Esophagus (tissue), 2 donors: ENCODE data around the gene CRIP3. TPM values are rescaled to one million over a fixed set of nuclear protein-coding genes. Genes with fewer than 3 reads are reported as not detected.
"Not testable (repeated sequence)": the region's sequence is repeated elsewhere in the genome, so short reads cannot be mapped to it uniquely, and the experiment has no call there.

Experiments
- H3K27ac ChIP-seq, 2 donors: one replicate each; pipeline ENCODE4 v1.5.1; 2013; ENCODE audit warnings: low read depth in 2 of 2, mild to moderate bottlenecking in 2 of 2, inconsistent platforms in 1 of 2, low read length in 1 of 2, moderate library complexity in 1 of 2
- H3K27me3 ChIP-seq, 2 donors: one replicate each; pipeline ENCODE4 v1.6.1; 2013; ENCODE audit warnings: low read length in 2 of 2, control low read depth in 1 of 2, mild to moderate bottlenecking in 1 of 2; ENCODE audit not compliant: insufficient read depth in 2 of 2, control insufficient read depth in 1 of 2
- H3K36me3 ChIP-seq, 2 donors: one replicate each; pipeline ENCODE4 v1.6.1; 2013; ENCODE audit warnings: low read length in 1 of 2; ENCODE audit not compliant: control insufficient read depth in 2 of 2, insufficient read depth in 2 of 2
- H3K4me1 ChIP-seq, 2 donors: one replicate each; pipeline ENCODE4 v1.6.1; 2013; ENCODE audit warnings: low read length in 1 of 2; ENCODE audit not compliant: control insufficient read depth in 2 of 2, insufficient read depth in 2 of 2
- H3K4me3 ChIP-seq, 2 donors: one replicate each; pipeline ENCODE4 v1.5.1; 2013; ENCODE audit warnings: low read length in 2 of 2, mild to moderate bottlenecking in 2 of 2, low read depth in 1 of 2, moderate library complexity in 1 of 2
- H3K9me3 ChIP-seq, 2 donors: one replicate each; pipeline ENCODE4 v1.6.1; 2013; ENCODE audit warnings: mild to moderate bottlenecking in 2 of 2, low read depth in 1 of 2, low read length in 1 of 2, moderate library complexity in 1 of 2; ENCODE audit not compliant: control insufficient read depth in 2 of 2, insufficient read depth in 1 of 2
- WGBS, 2 donors: extraction: QIAGEN DNeasy Blood & Tissue Kit; methylation state at CpG; one replicate each; pipeline ENCODE4 v1.1.7; 2013; 5-methylcytosine and 5-hydroxymethylcytosine counted together
- polyA plus RNA-seq, 2 donors: library from polyadenylated mRNA; stranded (reverse); fragments of 200-250 nt; gene quantifications; one replicate each; pipeline ENCODE4 v1.2.3, GENCODE V29; 2013
- donor health status: healthy with polysubstance abuse.
- donor health status: Bipolar disorder and iron deficiency.

CRIP3 gene, protein sequence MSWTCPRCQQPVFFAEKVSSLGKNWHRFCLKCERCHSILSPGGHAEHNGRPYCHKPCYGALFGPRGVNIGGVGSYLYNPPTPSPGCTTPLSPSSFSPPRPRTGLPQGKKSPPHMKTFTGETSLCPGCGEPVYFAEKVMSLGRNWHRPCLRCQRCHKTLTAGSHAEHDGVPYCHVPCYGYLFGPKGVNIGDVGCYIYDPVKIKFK
- polyA plus RNA-seq: 1 to 10 TPM in 1 of 2 donors, under 1 TPM in 1; 0.40 to 1.2 TPM

- Histone ChIP-seq H3K9me3 (no peaks in the 10 kb centered on the region), H3K4me3 (peak within 1 kb of the TSS; percentile 8 to 26)
Measured at GRCh38 chr6:43308101-43308989, at the start of gene CRIP3. CRIP3 (minus strand) TSS chr6:43308826; CDS start chr6:43308792, 34 bp downstream.

GRCh38 chr6:43355862-43356590, 47.4 kb upstream of the CRIP3 start:
- Histone ChIP-seq H3K9me3 (no peaks in the 10 kb centered on the region), H3K36me3 (peaks cover 0 to 19% of the 10 kb centered on the region in 2 donors), H3K4me3 (no peak overlapping the region), H3K27ac (no peak overlapping the region), H3K27me3 (no peaks in the 10 kb centered on the region), H3K4me1 (no peaks in the 10 kb centered on the region)
- 91 to 93% methylated on average over 2 of the region's 2 CpGs for WGBS, 2 donors

More at GRCh38 chr6:43308101-43308989, at the start of gene CRIP3:
- Histone ChIP-seq H3K36me3 (no peaks in the 10 kb centered on the region), H3K27me3 (no peaks in the 10 kb centered on the region), H3K27ac (no peak within 1 kb of the TSS), H3K4me1 (peaks cover 5 to 6% of the 10 kb centered on the region in 2 donors)
- 7 to 9% methylated on average over 39 of the region's 39 CpGs for WGBS, 2 donors

GRCh38 chr6:43351951-43352350, 43.3 kb upstream of the CRIP3 start:
- H3K27ac ChIP-seq, H3K27me3 ChIP-seq, H3K9me3 ChIP-seq, H3K4me1 ChIP-seq, H3K4me3 ChIP-seq: not testable (repeated sequence)
- WGBS, 2 donors: 89 to 94% methylated on average over 5 of the region's 5 CpGs
- H3K36me3 ChIP-seq: peaks cover 0 to 16% of the 10 kb centered on the region in 2 donors

GRCh38 chr6:43347444-43347843, 38.8 kb upstream of the CRIP3 start:
- WGBS, 2 donors: 89 to 92% methylated on average over 3 of the region's 3 CpGs

DNA sequence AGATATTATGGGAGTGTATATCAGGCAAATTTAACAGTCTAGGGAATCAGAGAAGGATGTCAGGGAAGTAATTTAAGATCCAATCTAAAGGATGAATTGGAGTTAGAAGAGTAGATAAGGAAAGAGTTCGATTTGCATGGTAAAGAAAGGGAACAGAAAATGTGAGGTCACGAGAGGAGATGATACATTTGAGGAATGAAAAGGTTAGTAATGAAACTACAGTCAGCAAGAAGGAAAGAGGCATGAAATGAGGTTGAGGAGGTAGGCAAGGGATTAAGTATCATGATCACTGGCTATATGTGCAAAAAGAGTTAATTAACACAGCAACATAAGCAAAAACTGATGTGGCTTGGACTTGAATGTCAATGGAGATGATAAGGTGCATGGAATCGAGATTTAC, 38.4 kb upstream of the CRIP3 start:
- no peaks in the 10 kb centered on the region for H3K4me1 ChIP-seq
- peaks cover 3 to 7% of the 10 kb centered on the region in 2 donors for H3K36me3 ChIP-seq
- H3K27ac ChIP-seq: no peak overlapping the region
- no peaks in the 10 kb centered on the region for H3K9me3 ChIP-seq
- 81 to 86% methylated on average over 3 of the region's 3 CpGs for WGBS, 2 donors
- H3K27me3 ChIP-seq: no peaks in the 10 kb centered on the region
- H3K4me3 ChIP-seq: no peak overlapping the region

More at GRCh38 chr6:43347444-43347843, 38.8 kb upstream of the CRIP3 start:
- Histone ChIP-seq H3K4me1 (no peaks in the 10 kb centered on the region), H3K36me3 (peaks cover 3 to 7% of the 10 kb centered on the region in 2 donors), H3K9me3 (no peaks in the 10 kb centered on the region), H3K4me3 (no peak overlapping the region), H3K27me3 (no peaks in the 10 kb centered on the region), H3K27ac (no peak overlapping the region)

DNA sequence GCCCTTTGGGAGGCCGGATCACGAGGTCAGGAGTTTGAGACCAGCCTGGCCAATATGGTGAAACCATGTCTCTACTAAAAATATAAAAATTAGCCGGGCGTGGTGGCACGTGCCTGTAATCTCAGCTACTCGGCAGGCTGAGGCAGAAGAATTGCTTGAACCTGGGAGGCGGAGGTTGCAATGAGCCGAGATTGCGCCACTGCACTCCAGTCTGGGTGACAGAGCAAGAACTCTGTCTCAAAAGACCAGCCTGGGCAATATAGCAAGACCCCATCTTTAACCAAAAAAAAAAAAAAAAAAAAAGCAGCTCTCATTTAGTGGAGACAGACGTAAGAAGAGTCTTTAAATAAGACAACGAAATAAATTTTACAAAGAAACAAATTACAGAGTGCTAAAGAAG, 37.6 kb upstream of the CRIP3 start:
- WGBS, 2 donors: 96 to 97% methylated on average over 11 of the region's 11 CpGs
- not testable (repeated sequence) for H3K27me3 ChIP-seq, H3K27ac ChIP-seq, H3K4me1 ChIP-seq, H3K4me3 ChIP-seq, H3K9me3 ChIP-seq
- peaks cover 3 to 10% of the 10 kb centered on the region in 2 donors for H3K36me3 ChIP-seq

DNA sequence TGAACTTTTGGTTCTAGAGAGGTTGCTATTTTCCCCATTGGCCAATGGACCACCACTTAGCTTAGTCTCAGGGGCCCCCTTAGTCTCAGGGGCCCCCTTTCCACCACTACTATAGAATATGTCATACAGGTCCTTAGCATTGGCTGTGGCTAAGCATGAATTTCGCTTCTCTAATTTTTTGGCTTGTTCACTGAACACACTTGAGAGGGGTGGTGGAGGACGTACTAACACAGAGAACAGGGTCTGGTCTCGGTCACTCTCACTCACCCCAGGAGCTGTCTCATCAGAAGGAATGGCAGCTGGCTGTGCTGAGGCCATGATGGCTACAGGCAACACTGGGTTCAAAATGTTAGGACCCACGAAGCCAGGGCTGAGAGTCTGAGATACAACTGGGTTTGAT, 30.5 kb upstream of the CRIP3 start:
- no peak overlapping the region for H3K27ac ChIP-seq
- 87 to 92% methylated on average over 4 of the region's 4 CpGs for WGBS, 2 donors
- H3K27me3 ChIP-seq: no peaks in the 10 kb centered on the region
- H3K4me3 ChIP-seq: no peak overlapping the region
- H3K4me1 ChIP-seq: no peaks in the 10 kb centered on the region
- peaks cover 6 to 13% of the 10 kb centered on the region in 2 donors for H3K36me3 ChIP-seq
- H3K9me3 ChIP-seq: no peaks in the 10 kb centered on the region

- H3K27me3 ChIP-seq: no peaks in the 10 kb centered on the region
- H3K4me1 ChIP-seq: no peaks in the 10 kb centered on the region
- peaks cover 6 to 13% of the 10 kb centered on the region in 2 donors for H3K36me3 ChIP-seq
- H3K9me3 ChIP-seq: no peaks in the 10 kb centered on the region
- no peak overlapping the region for H3K27ac ChIP-seq
- H3K4me3 ChIP-seq: no peak overlapping the region
Measured at GRCh38 chr6:43338243-43338642, 29.6 kb upstream of the CRIP3 start.

DNA sequence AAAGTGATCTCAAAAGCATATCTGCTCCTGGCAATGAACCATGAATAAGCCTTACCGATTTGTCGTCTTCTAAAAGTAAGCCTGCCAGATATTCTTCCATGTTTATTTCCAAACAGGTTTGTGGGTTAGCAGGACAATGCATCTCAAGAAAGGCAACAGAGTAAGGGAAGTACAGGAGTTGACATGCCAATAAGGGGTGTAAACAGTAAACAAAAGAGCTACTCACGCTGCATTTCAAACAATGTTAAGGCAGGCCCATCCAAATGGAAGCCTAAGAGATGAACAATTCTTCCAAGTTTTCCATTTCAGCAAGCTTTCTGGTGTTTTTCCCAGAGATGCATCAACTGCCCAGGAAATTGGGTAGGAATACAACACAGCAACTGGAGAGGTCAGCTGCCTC, 27.8 kb upstream of the CRIP3 start:
- Histone ChIP-seq H3K36me3 (peaks cover 3 to 13% of the 10 kb centered on the region in 2 donors), H3K4me1 (no peaks in the 10 kb centered on the region), H3K9me3 (no peaks in the 10 kb centered on the region), H3K27me3 (no peaks in the 10 kb centered on the region), H3K4me3 (no peak overlapping the region), H3K27ac (no peak overlapping the region)
- WGBS, 2 donors: 47 to 64% methylated on average over 3 of the region's 3 CpGs
